ENCODE measurements around the gene NHLRC2.

The NHLRC2 gene

DNA sequence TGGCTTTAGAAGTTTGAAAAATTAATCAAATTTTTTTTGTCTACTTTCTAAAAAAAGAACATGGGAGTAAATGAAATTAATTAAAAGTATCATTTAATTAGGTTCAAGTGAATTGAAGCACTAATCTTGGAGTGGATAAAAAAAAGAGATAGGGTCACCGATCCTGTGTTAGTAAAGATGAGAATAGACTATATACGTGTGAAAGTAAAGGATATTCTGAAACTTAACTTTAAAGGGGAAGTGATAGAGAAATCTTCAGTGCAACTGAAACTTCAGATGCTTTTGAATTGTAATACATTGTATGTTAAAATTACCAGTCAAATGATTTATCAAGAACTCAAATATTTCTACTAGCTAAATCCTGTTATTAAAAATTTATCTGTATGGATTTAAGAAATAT lies 4.8 kb downstream of the NHLRC2 start:
- DNase-seq (ENCODE audit: low read depth in 2 of 2): no peak

DNA sequence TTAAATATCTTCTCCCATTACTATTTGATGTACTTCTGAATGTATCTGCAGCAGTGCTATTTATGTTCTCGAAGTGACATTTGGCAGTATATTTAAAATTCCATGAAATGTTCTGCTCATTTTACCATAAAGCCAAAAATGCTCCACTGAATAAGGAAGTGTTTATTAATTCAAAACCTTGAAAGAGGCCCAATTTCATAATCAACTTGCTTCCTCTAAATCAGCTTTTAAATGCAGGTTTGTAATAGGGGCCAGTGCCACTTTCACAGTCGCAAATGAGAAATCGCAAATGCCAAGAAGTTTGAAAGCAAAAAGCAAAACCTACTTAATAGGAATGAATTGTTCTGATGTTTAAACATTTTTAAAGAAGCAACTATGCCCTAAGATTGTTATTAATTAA lies 11.4 kb downstream of the NHLRC2 start:
- DNase-seq (ENCODE audit: low read depth in 2 of 2): no peak

DNA sequence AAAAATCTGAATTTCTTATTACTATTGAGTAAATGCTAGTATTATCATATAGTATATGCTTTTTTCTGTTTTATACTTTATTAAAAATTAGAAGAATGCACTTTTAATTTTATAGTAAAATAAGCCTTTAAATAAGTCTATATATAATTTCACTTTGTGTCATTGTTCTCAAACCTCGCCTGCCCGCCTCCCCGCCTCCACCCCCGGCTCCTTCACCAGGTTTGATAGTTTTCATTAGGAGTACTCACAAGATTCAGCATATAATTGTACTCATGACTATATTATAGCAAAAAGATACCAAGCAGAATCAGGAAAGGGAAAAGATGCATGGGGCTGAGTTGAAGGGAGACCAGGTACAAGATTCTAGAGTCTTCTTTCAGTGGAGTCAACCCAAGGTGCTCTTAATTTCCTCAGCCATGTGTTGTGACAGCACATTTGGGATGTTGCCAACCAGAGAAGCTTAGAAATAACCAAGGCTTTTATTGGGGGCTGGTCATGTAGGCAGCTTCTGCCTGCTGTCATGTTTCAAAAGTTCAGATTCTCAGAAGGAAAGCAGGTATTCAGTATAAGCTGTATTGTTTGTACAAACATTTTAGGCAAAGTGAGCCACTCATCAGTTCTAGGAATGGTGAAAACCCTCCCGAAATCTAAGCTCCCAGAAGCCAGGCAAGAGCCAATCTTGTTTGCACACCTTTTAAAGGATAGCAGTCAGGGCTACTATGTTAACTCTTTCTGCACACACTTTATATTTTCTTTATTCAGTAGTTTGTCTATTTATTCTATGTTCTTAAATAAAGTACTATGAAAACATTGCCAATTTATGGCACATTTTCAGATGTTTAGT lies 12.3 kb downstream of the NHLRC2 start:
- DNase-seq (ENCODE audit: low read depth in 2 of 2): no peak

DNA sequence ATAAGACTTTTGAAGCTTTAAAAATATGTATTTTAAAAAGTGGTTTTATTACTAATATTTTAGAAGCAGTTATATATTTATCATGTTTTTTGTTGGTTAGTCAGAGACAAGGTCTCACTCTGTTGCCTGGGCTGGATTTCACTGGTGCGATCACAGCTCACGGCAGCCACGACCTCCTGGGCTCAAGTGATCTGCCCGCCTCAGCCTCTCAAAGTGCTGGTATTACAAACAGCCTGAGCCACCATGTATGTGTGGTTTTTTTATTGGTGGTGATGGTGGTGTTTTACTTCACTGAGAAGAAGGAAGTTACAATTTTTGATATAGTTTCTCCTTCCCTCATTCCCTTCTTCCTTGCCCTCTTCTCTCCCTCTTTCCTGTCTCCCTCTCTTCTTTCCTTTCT lies 13.4 kb downstream of the NHLRC2 start:
- no peak for DNase-seq (ENCODE audit: low read depth in 2 of 2)

DNA sequence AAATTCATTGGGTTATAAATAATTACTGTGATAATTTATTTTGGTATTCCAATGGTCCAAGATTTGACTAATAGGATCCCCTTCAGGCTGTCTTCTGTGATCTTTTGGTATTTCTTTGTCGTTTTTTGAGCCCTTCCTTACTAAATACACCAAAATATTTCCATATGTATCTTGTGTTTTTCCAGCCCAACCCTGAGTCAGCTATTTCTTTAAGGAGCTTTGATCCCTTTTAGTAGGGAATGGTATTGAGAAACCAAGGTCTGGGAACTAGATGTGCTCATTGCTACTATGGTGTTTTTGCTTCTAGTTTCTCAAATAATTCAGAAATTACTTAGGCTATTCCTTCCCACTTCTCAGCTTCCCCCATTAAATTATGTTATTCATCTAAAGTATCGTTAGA lies 15.3 kb downstream of the NHLRC2 start:
- DNase-seq (ENCODE audit: low read depth in 2 of 2): no peak

DNA sequence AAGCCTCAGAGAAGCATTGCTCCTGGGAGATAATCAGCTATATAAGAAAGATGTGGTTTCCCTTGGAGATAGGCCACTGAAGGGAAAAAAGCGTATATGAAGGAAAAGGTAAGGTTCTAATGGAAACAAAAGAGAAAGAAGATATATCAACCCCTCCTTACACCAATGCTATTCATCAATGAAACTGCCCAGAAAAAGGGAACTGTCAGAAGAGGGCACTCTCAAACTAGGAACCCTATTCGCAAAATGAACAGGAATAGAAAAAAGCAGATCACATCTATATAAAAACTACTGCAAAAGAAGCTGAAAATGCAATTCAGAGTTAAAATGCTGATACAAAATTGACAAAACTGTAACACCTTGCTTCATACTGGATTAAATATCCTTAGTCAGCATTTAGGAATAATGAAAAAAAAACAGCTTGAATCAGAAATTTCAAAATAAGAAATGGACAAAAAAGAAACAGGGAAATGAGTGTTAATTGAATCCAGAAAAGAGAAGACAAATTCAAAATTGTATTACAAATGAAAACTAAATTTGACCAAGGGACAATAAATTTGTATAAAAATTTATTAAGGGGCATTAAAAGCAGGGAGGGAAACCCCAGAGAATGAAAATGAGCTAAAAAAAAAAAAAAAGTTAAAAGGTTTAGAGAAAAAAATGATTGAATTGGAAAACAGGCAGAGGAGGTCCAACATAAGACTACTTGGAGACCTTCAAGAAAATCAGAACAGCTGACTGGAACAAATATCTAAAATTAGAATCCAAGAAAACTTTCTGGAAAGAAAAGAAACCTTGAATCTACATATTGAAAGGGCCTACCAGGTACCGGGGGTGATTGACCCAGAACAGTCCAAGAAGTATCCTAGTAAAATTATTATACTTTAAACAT lies 17.9 kb downstream of the NHLRC2 start:
- no peak for DNase-seq (ENCODE audit: low read depth in 2 of 2)

DNA sequence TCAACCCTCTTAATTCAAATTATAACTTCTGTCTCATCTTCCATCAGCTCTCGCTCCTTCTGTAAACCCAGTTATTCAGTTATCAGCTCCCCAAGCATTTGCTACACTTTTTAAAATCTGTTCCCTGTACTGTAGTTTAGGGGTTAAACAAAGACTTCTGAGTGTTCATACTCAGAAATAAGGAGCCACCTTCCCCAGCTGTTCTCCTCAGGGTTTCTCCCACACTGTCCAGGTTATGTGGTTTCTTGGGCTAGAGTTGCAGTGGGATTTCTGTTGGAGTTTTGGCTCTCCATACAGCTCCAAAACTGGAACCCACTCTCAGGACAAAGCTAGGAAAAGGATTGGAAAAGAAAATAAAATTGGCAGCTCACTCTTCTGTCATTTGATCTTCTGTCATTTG lies 20.8 kb downstream of the NHLRC2 start:
- no peak for DNase-seq (ENCODE audit: low read depth in 2 of 2)

DNA sequence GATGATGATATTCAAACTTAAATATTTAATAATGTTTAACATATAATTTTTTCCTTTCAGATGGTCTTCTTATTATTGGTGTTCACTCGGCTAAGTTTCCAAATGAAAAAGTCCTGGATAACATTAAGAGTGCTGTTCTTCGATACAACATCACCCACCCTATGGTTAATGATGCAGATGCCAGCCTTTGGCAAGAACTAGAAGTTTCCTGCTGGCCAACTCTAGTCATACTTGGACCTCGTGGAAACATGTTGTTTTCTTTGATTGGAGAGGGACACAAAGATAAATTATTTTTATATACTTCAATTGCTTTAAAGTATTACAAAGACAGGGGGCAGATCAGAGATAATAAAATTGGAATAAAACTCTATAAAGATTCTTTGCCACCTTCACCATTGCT lies 22.0 kb downstream of the NHLRC2 start:
- no peak for DNase-seq (ENCODE audit: low read depth in 2 of 2)

DNA sequence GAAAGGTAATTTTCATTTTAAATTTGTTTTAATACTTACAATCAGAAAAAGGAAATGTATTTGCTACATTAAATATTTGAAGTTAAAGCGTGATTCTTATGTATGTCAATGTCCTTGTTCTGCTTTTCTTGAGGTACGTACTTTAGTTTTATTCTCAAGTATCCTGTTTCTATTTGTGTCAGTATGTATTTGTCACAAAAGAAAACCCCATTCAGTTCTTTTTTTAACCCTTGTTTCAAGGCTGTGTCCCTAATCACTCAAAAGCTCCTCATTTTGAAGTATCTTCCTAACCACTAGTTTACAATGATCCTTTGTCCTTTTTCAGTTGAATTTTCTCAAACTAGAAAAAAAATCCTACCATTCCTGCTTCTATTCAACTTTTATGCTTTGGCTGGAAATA lies 25.2 kb downstream of the NHLRC2 start:
- DNase-seq (ENCODE audit: low read depth in 2 of 2): no peak

DNA sequence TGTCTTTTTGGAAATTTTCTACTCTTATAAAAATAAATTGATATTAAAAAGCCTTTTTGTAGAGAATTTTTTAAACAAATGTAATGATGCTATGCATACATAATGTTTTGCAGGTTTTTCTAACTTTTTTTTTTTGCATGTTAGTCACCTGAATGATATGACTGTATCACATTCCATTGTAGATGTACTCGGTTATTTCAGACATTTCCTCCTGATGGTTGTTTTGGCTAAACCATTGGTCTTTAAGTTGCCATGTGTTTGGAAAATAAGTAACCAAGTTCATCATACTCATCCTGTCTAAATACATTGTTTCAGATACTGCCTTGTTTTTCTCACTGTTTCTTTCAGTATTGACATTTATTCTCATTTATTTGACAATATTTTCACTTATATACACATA lies 25.8 kb downstream of the NHLRC2 start:
- no peak for DNase-seq (ENCODE audit: low read depth in 2 of 2)

DNA sequence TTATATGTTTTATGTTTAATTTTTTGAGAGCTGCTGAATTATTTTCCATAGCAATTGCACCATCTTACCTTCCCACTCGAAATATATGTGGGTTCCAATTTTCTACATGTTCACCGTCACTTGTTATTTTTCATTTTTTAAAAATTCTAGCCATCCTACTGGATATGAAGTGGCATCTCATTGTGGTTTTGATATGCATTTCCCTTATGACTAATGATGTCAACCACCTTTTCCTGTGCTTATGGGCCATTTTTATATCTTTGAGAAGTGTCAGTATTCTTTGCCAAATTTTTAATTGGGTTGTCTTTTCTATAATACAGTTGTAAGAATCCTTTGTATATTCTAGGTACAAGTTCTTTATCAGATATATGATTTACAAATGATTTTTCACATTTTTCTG lies 27.8 kb downstream of the NHLRC2 start:
- DNase-seq (ENCODE audit: low read depth in 2 of 2): no peak

DNA sequence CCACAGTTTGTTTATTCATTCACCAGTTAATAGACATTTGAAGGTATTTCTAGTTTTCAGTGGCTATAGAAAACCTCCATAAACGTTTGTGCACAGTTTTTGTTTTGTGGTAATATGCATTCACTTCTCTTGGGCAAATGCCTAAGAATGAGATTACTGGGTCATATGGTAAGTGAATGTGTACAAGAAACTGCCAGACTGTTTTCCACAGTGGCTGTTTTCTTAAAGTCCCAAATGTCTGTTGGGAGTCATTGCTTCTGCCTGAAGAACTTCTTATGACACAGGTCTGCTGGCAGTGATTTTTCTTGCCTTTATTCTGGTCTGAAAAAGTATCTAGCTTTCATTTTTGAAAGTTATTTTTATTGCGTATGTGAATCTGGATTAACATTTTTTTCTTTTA lies 35.5 kb downstream of the NHLRC2 start:
- no peak for DNase-seq (ENCODE audit: low read depth in 2 of 2)

DNA sequence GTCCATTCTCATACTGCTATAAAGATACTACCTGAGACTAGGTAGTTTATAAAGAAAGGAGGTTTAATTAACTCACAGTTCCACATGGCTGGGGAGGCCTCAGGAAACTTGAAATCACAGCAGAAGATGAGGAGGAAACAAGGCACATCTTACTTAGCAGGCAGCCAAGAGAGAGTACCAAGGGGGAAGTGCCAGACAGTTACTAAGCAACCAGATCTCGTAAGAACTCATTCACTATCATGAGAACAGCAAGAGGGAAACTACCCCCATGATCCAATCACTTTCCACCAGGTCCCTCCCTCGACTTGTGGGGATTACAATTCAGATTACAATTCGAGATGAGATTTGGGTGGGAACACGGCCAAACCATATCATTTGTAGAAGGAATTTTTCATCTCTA lies 36.3 kb downstream of the NHLRC2 start:
- no peak for DNase-seq (ENCODE audit: low read depth in 2 of 2)

DNA sequence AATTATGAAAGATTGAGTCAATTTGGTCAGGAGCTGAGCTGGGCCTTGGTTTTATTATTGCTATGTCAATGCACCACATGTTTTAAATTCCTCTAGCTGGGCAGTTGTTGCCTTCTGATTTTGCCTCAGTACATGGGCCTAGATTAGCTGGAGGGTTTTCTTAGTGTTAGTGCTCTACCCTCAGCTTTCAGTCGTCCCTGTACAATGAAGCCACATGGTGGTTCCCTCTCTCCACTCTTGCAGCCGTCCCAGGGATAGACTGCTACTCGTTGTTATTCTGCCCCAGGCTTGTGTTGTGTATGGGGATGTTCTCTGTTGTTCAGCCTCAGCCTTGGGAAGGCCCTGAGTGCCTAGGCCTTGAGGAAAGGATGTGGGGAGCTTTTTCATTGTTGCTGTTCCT lies 37.0 kb downstream of the NHLRC2 start:
- DNase-seq (ENCODE audit: low read depth in 2 of 2): no peak

DNA sequence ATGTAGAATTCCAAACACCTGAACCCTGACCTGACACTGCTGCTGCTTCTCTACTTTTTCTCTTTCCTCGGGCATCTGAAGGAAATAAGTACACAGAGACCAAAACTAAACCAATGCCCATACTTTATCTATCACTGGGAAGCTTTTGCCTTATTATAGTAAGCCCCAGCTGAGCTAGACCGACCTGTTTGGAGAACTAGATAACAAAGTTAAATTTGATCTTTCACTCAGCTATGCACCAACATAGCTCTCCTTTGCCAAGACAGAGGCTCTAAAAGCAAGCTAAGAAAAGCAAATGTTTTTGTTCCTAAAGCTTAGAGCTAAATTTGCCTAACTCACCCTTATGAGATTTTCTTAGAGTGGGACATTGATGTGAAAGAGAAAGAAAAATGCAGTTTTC lies 39.1 kb downstream of the NHLRC2 start:
- no peak for DNase-seq (ENCODE audit: low read depth in 2 of 2)

DNA sequence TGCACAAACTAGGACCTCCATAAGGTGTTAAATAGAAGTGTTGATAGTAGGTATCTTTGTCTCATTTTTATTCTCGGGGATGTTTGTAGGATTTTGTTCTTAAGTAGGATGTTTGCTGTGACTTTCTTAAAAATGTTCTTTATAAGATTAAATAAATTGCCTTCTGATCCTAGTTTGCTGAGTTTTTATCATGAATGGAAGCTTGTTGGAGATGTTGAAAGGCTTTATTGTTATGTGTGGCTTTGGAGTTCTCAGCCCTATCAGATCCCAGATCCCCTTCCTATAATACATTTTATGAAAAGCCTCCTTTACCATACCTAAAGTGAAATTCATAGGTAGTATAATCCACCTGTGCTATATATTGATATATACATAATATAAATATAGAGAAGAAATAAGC lies 40.1 kb downstream of the NHLRC2 start:
- DNase-seq (ENCODE audit: low read depth in 2 of 2): no peak

DNA sequence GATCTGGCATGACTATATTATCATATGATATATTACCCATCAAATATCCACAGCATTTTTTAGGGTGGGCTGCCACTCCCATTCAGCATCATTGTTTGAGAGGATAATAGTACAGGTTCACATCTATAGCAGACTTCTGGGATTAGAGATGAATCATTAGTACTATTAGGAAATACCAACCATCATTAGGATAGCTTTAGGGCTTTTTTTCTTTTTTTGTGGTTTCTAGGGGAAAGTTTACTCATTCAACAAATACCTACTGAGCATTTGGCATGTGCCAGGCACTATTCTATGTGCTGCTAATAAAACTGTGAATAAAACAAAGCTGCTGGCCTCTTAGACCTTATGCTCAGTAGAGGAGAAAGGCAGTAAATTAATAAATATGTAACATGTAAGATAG lies 40.6 kb downstream of the NHLRC2 start:
- DNase-seq (ENCODE audit: low read depth in 2 of 2): no peak

DNA sequence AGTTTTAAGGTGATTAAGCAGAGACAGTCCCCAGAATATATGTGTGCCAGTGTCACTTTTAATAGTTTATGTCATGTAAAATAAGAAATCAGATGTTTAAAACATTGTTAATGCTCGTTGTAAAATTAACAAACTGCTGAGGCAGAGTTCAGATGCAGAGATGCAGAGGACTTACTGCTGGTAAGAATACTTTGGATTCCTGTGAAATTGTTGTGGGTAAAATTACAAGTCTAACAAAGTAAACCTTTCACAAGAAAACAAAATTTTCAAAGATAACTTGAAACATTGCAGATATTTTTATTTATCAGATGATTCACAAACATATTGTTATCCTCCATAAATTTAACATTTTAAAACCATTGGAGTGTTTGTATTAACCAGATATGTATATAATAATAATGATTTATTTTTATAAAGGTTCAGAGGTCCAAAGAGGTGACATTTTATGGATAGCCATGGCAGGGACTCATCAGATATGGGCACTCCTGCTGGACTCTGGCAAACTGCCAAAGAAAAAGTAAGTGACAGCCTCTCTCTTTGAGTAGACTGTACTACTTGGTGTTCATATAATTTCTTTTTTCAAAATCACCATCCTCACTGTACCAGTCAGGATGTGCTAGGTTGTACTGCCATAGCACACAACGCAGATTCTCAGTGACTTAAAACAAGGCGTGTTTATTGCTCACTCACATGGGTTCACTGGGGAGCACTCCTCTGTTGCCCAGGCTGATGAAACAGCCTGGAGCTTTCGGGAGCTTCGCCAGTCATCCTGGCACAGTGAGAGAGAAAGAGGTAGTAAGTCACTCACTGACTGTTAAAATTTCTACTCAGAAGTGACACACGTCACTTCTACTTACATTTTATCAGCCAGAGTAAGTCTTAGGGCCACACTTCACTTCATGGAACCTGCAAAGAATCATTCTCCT lies 43.5 kb downstream of the NHLRC2 start:
- DNase-seq (ENCODE audit: low read depth in 2 of 2): no peak

DNA sequence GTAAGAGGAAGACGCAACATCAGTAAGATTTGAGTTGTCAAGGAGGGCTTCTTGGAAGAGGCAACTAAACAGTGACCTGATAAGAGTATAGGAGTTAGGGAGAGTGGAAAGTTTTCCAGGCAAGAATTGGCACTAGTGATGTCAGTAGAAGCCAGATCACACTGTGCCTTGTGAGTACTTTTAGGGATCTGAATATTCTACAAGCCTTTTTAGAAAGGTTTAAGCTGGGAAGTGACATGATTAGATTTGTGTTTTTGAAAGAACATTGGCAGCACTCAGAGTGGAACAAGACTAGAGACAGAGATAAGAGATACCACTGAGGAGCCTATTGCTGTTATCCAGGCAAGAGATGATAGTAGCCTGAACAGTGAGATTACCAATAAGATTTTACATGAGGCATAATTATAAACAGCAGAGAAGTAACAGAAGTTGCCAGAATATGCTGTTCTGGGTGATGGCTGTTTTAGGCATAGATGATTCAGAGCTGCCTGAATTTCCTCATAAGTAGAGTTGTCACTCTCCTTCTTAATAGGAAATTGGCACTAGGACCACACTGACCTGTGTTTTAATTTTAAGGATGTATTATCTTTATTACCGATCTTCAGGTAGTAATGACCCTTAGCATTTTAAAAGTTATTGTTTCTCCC lies 45.6 kb downstream of the NHLRC2 start:
- DNase-seq (ENCODE audit: low read depth in 2 of 2): no peak

DNA sequence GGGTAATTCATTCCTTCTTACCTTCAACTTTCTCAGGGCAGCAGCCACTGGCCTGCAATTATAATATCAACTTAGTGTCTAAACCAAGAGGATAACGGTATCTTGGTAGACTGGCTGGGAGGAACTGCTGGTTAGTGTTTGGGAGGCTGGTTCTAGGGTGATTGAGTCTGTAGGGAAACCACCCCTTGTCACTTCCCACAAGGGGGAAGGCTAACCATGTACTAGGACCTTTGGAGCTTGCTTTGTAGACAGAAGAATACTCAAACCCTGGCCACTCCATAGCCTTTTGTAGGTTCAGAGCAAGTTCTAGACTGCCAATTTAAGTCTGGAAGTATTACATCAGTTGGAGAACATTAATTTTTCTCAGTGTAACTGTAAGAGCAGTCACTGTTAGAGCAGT lies 51.3 kb downstream of the NHLRC2 start:
- DNase-seq (ENCODE audit: low read depth in 2 of 2): no peak

DNA sequence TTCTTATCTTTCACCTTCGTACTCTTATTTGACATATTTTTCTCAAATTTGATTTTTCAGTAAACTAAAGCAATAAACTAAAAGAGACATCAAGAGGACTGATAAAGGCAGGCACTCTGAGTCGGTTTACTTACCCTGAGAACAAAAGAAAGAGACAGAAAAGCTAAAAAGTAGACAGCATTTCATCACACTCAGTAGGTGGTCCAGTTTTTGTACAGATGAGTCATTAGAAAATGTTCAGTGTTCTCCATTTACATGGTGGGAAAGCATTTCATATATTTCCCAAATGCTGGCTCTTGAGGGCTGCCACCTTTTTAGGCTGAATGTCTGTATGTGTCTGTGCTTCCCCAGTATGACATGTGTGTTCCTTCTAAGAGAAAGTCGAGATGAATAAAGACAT lies 52.7 kb downstream of the NHLRC2 start:
- DNase-seq (ENCODE audit: low read depth in 2 of 2): no peak

DNA sequence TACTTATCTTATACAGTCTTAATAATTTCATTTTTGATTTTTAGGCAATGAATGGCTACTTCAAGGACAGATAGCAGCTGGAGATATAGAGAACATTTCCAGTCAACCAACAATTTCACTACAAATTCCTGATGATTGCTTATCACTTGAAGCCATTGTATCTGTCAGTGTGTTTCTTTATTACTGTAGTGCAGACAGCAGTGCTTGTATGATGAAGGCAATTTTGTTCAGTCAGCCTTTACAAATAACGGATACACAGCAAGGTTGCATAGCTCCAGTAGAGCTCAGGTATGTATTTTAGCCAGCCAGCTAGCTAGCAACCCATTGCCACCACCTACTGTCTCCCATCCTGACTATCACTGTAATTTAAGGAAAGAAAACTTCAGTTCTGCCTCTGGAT lies 53.8 kb downstream of the NHLRC2 start:
- DNase-seq (ENCODE audit: low read depth in 2 of 2): no peak
